ENCODE results near the gene FGD6.
"Not testable (repeated sequence)": the region's sequence is repeated elsewhere in the genome, so short reads cannot be mapped to it uniquely, and the experiment has no call there.

FGD6 gene

DNA sequence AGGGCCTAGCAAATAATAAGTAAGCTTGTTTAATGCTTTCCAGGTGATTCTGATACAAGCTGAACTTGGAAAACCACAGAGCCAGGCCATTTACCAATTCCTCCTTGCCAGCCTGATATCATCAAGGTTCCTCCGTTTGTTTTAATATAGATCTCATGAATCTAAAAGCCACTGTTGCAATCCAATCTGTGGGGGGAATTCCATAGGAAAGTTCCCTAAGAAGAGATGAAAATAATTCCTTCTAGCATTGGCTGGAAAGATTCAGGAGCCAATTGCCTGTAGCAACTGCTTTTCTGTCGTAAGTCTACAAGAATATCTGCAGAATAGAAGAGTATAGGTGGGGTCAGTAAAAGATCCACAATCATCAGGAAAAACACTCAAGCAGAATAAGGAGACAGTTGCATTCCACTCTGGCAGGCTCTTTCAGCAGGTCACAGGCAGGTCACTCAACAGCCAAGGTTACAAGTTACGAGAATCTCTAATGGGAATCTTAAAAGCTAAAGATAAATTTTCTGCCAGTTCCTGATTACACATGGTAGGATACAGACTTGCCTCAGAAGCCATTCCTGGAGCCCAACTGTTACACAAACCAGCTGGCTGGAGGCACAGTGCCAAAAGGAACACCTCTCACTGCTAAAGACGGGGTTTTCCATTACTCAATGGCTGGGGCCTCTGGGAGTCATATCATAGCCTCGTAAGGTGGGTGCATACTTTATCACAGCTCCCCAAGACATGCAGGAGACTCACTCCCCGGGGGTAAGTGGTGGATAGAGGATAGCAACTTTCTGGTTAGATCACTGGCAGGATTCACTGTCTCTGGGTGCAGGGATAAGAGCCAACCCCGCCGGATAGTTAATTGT, 43.6 kb downstream of the FGD6 start:
- no peak for DNase-seq

DNA sequence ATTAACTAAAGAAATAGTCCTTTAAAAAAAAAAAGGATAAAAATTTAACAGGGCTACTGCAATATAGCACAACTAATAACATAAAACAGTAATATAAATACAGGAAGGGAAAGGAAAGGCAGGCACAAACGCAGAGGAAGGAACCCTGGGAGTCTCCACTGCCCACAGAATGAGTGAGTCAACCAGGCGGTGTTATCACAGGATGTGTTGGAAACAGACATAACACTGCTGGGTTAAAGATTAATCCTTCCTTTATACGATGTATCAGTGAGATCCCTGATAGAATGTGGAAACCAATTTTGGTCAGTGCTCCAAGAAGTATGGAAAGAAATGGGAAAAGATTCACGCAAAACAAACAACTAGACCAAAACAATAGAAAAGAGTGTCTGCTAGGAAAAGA, 47.9 kb downstream of the FGD6 start:
- DNase-seq: no peak

GRCh38 chr12:95168746-95169145, 48.5 kb downstream of the FGD6 start:
- DNase-seq: no peak

DNA sequence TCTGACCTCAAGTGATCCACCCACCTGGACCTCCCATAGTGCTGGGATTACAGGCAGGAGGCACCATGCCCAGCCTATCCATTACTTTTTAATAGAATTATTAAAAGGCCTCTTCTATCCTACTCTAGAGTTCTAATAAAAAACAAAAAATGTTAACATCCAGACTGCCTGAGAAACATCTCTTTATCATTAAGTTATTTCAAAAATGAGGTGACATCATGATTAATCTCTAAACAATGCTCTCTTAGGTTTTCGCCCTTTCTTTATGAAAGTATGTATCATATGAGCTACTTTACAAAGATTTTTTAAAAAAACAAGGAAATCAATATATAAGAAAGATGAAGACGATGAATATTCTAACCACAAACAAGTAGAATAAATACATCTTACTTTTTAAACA, 52.6 kb downstream of the FGD6 start:
- no peak for DNase-seq

GRCh38 chr12:95158919-95159318, 58.3 kb downstream of the FGD6 start:
- DNase-seq: no peak

- DNase-seq: no peak
These were observed 65.4 kb downstream of the FGD6 start for GRCh38 chr12:95151821-95152220.

DNA sequence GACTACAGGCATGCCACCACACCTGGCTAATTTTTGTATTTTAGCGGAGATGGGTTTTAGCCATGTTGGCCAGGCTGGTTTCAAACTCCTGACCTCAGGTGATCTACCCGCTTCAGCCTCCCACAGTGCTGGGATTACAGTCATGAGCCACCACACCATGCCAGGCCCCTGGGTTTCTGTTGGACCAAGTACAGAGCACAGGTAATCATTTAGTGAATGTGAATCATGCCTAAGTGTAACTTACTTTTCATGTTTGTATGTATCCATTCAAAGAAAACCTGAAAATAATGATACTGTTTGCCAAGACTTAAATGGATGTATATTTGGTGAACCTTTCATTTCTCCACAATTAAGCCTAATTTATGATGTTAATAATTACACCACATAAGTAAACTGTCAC, 65.9 kb downstream of the FGD6 start:
- DNase-seq: no peak

GRCh38 chr12:95150501-95150900, 66.8 kb downstream of the FGD6 start:
- DNase-seq: no peak

DNA sequence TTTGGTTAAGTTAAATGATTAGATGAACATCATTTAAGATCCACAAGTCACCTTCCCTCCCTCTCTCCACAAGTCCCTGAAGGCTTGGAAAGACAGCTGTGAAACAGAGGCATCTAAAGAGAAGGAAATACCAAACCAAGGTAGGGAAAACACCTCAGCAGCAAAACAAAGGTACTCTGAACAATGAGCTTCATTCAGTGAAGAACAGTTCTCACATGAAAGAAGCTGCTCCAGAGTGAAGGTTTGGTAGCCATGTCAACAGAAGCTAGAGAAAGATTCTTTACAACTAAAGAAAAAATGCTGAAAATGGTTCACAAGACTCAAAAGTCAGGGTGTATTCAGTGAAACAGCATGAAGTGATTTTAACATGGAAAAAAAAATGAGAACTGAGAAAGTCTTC, 69.4 kb downstream of the FGD6 start:
- DNase-seq: no peak

DNA sequence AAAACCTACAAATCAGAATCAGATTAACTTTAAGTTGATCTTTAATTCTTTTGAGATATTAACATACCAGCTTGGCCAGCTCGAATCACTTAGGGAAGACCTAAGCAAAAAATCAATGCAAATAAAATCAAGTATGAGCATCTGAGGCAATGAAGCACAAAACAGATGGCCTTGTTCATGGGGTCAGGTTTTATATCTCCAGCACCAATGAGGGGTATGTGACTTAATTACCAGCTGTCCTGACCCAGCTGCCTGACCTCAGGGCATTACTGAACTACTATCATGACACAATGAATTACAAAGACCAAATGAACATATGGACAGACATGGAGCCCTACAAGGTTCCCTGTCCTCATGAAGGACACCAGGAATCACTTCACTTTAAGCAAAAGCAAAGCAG, 70.5 kb downstream of the FGD6 start:
- DNase-seq: no peak

- no peak for DNase-seq
These were observed 73.6 kb downstream of the FGD6 start for GRCh38 chr12:95143621-95144205.

GRCh38 chr12:95142431-95143151, 74.7 kb downstream of the FGD6 start:
- no peak for DNase-seq

DNA sequence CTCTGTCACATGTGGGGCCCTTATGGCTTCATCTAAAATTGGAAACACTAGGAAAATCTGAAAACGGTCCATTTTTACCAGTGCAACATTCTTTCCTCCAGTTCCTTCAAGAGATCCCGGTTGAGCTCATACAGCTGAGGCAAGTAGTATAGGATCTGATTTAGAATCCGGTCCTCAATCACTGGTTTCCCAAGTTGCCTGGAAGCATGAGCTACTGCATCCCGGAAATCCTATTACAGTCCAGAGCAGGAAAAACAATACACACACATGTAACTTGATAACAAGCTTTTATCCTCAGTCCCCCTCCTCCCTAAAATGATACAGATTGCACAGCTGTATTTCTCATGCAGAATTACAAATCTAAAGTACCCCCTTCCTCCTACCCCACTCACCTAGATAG, 76.0 kb downstream of the FGD6 start:
- DNase-seq: no peak

DNA sequence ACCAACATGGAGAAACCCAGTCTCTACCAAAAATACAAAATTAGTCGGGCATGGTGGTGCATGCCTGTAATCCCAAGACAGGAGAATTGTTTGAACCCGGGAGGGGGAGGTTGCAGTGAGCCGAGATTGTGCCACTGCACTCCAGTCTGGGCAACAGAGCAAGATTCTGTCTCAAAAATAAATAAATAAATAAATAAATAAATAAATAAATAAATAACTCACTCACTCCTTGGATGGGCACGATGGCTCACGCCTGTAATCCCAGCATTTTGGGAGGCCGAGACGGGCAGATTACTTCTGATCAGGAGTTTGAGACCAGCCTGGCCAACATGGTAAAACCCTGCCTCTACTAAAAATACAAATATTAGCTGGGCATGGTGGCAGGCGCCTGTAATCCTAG, 79.2 kb downstream of the FGD6 start:
- not testable (repeated sequence) for DNase-seq

GRCh38 chr12:95136598-95136997, 80.7 kb downstream of the FGD6 start:
- no peak for DNase-seq

- DNase-seq: no peak
These were observed 83.2 kb downstream of the FGD6 start for GRCh38 chr12:95134085-95134484.

DNA sequence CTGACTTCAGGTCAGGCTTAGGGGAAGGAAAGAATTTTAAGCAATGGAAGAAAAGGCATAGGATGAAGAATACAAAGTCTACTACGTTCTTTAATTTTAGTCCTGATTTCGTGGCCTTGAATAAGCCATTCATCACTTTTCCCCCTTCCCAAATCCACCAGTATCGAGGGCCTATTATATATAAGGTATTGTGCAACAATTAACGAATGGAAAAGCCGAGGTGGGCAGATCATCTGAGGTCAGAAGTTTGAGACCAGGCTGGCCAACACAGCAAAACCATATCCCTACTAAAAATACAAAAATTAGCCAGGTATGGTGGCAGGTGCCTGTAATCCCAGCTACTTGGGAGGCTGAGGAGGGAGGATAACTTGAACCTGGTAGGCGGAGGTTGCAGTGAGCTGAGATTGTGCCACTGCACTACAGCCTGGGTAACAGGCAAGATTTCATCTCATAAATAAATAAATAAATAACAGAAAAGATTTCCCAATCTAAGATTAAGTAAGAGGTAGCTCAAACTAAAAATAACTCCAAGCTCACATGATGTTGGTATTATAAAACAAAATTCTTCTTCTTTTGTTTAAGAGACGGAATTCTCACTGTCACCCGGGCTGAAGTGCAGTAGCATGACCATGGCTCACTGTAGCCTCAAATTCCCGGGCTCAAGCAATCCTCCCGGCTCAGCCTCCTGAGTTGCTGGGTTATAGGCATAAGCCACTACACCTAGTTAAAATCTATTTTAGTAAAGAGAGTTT, 85.5 kb downstream of the FGD6 start:
- DNase-seq: no peak

DNA sequence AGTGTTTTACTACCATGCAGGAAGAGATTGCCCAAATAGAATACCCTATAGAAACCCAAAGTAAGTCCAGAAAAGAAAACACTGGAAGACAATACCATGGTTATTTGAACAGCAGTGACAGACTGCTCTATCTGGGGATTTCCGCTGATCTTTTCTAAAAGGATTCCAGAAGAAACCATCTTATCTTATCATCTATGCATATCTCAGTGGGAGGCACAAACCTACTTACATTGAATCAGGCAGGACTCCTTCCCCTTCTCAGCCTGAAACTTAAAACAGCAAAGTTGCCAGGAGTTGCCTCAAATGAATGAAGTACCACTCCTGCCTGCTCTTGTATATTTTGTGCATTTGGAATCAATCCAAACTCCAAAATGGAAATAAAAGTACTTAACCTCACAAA, 87.2 kb downstream of the FGD6 start:
- DNase-seq: no peak

DNA sequence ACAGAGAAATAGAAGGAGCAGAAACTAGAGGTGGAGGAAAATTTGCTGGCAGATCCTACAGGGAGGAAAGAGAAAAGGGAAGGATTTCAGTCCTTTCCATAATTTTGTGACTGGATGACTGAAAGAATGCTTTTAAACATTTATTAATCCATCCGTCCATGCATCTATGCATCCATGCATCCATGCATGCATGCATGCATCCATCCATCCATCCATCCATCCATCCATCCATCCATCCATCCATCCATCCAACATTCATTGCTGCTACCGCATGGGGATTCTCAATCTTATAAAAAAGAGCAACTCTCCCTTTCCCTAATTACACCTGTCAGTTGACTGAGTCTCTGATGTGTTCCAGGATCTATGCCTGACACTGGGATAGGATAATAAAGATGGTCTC, 88.2 kb downstream of the FGD6 start:
- no peak for DNase-seq

DNA sequence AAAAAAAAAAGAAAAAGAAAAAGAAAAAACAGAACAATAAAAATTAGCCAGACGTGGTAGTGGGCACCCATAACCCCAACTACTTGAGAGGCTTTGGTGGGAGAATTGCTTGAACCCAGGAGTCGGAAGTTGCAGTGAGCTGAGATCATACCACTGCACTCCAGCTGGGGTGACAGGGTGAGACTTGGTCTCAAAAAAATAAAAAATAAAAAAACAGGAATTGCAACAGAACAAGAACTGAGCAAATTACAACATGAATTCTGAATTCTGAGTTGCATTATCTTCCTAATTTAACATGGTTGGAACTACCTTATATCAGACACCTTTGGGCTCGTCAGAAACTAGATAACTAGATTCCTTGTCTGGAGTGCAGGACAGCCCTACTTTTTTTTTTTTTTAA, 90.5 kb downstream of the FGD6 start:
- DNase-seq: no peak

GRCh38 chr12:95126076-95126475, 91.2 kb downstream of the FGD6 start:
- no peak for DNase-seq

- DNase-seq: no peak
These were observed 93.2 kb downstream of the FGD6 start for GRCh38 chr12:95124106-95124505.

- DNase-seq: no peak
These were observed 98.5 kb downstream of the FGD6 start for GRCh38 chr12:95118788-95119179.
